ENCODE measurements around the gene NEDD8.
"Not testable (repeated sequence)": the region's sequence is repeated elsewhere in the genome, so short reads cannot be mapped to it uniquely, and the experiment has no call there.

Gene NEDD8

DNA sequence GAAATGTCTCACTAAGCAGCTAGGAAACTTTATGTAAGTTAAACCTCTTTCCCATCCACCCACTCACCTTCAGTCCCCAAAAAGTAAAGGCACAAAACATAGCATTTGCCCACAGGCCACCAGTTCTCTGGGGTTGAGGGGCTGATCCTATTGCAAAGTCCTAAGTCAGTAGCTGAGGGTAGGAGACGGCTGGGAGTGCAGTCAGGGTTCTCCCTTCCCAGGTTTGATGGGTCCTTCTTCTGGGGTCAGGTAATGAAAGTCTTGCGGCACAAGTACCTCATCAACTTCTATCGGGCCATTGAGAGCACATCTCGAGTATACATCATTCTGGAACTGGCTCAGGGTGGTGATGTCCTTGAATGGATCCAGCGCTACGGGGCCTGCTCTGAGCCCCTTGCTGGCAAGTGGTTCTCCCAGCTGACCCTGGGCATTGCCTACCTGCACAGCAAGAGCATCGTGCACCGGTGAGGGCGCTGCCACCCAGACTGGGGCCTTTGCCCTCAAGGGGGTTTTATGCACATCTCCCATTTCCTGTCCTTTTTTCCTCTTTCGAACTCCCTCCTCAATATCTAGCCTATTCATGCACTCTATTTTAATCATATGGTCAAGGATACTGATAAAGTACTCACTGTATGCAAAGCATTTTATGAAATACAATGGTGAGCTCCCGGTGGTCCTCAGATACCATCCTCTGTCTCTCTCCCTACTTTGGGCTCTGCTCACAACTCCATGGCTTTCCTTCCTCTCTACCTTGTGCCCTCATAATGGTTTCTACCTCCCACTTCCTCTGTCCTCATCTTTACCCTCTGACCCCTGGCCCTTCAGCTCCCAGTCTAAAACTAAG is 25.7 kb downstream of the NEDD8 start:
- no peak overlapping the region for H3K9ac ChIP-seq
- H3K79me2 ChIP-seq (ENCODE audit: insufficient read depth, low read depth), result no peaks in the 10 kb centered on the region
- H3K4me3 ChIP-seq (IDR thresholded peaks at IDR 0.05; ENCODE audit: insufficient read depth, low read depth, low read length), result no peak overlapping the region
- H4K20me1 ChIP-seq (ENCODE audit: insufficient read depth), result no peaks in the 10 kb centered on the region
- no peak overlapping the region for H3K27ac ChIP-seq
- TF ChIP-seq, protein P1, sequence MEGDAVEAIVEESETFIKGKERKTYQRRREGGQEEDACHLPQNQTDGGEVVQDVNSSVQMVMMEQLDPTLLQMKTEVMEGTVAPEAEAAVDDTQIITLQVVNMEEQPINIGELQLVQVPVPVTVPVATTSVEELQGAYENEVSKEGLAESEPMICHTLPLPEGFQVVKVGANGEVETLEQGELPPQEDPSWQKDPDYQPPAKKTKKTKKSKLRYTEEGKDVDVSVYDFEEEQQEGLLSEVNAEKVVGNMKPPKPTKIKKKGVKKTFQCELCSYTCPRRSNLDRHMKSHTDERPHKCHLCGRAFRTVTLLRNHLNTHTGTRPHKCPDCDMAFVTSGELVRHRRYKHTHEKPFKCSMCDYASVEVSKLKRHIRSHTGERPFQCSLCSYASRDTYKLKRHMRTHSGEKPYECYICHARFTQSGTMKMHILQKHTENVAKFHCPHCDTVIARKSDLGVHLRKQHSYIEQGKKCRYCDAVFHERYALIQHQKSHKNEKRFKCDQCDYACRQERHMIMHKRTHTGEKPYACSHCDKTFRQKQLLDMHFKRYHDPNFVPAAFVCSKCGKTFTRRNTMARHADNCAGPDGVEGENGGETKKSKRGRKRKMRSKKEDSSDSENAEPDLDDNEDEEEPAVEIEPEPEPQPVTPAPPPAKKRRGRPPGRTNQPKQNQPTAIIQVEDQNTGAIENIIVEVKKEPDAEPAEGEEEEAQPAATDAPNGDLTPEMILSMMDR (conservative IDR thresholded peaks at IDR 0.05; ENCODE audit: low read depth, low read length), result no peak
- H3K27me3 ChIP-seq (ENCODE audit: insufficient read depth, low read depth), result no peaks in the 10 kb centered on the region
- no peaks in the 10 kb centered on the region for H3K36me3 ChIP-seq (ENCODE audit: insufficient read depth)
- no peaks in the 10 kb centered on the region for H3K4me1 ChIP-seq (ENCODE audit: low read depth, poor library complexity, severe bottlenecking)
- no peak overlapping the region for H3K4me2 ChIP-seq
- H2AFZ ChIP-seq (ENCODE audit: low read depth), result no peak overlapping the region

- Histone ChIP-seq H3K4me2 (no peak overlapping the region), H3K27me3 (ENCODE audit: insufficient read depth, low read depth) (no peaks in the 10 kb centered on the region), H3K4me1 (ENCODE audit: low read depth, poor library complexity, severe bottlenecking) (no peaks in the 10 kb centered on the region), H3K4me3 (IDR thresholded peaks at IDR 0.05; ENCODE audit: insufficient read depth, low read depth, low read length) (no peak overlapping the region), H3K79me2 (ENCODE audit: insufficient read depth, low read depth) (no peaks in the 10 kb centered on the region), H4K20me1 (ENCODE audit: insufficient read depth) (no peaks in the 10 kb centered on the region), H2AFZ (ENCODE audit: low read depth) (no peak overlapping the region), H3K27ac (no peak overlapping the region), H3K36me3 (ENCODE audit: insufficient read depth) (no peaks in the 10 kb centered on the region), H3K9ac (no peak overlapping the region)
- TF ChIP-seq, protein P1 (conservative IDR thresholded peaks at IDR 0.05; ENCODE audit: low read depth, low read length), result no peak
Observed at GRCh38 chr14:24204163-24205146, 27.7 kb downstream of the NEDD8 start.

DNA sequence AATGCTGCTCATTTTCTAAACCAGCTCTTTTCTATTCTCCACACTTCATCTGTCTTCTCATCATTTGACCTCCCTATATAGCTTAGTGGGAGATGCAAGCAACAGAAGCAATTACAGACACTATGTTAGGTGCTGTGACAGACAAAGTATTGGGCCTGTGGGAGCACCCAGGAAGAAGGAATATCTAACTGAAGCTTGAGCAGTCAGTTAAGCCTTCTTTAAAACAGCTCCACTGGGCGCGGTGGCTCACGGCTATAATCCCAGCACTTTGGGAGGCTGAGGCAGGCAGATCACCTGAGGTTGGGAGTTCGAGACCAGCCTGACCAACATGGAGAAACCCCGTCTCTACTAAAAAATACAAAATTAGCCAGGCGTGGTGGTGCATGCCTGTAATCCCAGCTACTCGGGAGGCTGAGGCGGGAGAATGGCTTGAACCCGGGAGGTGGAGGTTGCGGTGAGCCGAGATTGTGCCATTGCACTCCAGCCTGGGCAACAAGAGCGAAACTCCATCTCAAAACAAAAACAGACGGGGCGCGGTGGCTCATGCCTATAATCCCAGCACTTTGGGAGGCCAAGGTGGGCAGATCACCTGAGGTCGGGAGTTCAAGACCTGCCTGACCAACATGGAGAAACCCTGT is 28.8 kb downstream of the NEDD8 start:
- not testable (repeated sequence) for H3K36me3 ChIP-seq (ENCODE audit: insufficient read depth); H3K27me3 ChIP-seq (ENCODE audit: insufficient read depth, low read depth)

GRCh38 chr14:24202538-24202937 is 29.6 kb downstream of the NEDD8 start:
- not testable (repeated sequence) for H3K79me2 ChIP-seq (ENCODE audit: insufficient read depth, low read depth); H3K4me1 ChIP-seq (ENCODE audit: low read depth, poor library complexity, severe bottlenecking); H3K27me3 ChIP-seq (ENCODE audit: insufficient read depth, low read depth); H2AFZ ChIP-seq (ENCODE audit: low read depth); H3K36me3 ChIP-seq (ENCODE audit: insufficient read depth); H4K20me1 ChIP-seq (ENCODE audit: insufficient read depth); H3K27ac ChIP-seq; H3K4me2 ChIP-seq; H3K9ac ChIP-seq; H3K4me3 ChIP-seq (IDR thresholded peaks at IDR 0.05; ENCODE audit: insufficient read depth, low read depth, low read length)

More for the DNA sequence above, 28.8 kb downstream of the NEDD8 start:
- H2AFZ ChIP-seq (ENCODE audit: low read depth); H3K27ac ChIP-seq; H3K4me3 ChIP-seq (IDR thresholded peaks at IDR 0.05; ENCODE audit: insufficient read depth, low read depth, low read length); H3K79me2 ChIP-seq (ENCODE audit: insufficient read depth, low read depth); H3K4me2 ChIP-seq; H4K20me1 ChIP-seq (ENCODE audit: insufficient read depth); H3K4me1 ChIP-seq (ENCODE audit: low read depth, poor library complexity, severe bottlenecking); H3K9ac ChIP-seq: not testable (repeated sequence)
